GM18519 (cell line): ENCODE data around the gene MAP7.
"Not testable (repeated sequence)": the region's sequence is repeated elsewhere in the genome, so short reads cannot be mapped to it uniquely, and the experiment has no call there.

ENCODE experiments used
- ATAC-seq: cut with Tn5 transposase; IDR thresholded peaks from one replicate; pipeline ENCODE4 v1.9.1; 2021; ENCODE audit warnings: mild to moderate bottlenecking, moderate library complexity; ENCODE audit not compliant: unreplicated experiment, low FRiP score

MAP7 gene

DNA sequence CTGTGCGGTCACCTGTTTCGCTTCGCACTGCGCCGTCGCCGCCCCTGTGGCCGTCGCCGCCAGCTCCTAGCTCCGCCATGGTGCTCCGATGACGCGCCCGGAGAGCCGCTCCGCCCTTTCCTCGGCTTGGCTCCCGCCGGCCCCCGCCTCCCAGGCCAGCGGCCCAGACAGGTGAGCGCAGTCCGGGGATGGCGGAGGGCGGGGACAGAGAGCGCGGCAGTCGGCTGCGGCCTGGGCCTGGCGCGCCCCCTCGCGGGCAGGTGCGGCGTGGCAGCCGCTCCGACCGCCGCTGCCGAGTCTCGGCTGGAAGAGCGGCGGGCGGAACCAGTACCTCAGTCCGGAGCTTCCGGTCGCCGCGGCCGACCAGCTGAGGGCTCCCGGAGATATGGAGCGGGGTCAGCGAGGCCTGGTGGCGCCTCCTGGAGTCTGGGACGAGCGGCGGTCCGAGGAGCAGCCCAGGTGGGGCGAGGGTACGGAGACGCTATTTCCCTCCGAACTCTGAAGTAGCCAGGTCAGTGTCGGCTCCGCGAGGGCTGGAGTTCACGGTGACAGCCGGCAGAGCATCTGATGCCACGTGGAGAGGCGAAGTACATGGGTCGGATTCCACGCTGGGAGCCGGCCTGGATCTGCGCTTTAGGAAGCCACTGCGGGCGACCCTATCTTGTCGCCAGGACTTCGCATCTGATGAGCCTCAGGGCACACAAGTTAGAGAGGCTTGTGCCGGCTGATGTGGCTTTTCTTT lies at the start of gene MAP7:
Gene MAP7 (minus strand): TSS at position 93 of the 742 bp plus-strand sequence. CDS start 14 bp downstream, at position 79.
- ATAC-seq: peak; percentile 44

DNA sequence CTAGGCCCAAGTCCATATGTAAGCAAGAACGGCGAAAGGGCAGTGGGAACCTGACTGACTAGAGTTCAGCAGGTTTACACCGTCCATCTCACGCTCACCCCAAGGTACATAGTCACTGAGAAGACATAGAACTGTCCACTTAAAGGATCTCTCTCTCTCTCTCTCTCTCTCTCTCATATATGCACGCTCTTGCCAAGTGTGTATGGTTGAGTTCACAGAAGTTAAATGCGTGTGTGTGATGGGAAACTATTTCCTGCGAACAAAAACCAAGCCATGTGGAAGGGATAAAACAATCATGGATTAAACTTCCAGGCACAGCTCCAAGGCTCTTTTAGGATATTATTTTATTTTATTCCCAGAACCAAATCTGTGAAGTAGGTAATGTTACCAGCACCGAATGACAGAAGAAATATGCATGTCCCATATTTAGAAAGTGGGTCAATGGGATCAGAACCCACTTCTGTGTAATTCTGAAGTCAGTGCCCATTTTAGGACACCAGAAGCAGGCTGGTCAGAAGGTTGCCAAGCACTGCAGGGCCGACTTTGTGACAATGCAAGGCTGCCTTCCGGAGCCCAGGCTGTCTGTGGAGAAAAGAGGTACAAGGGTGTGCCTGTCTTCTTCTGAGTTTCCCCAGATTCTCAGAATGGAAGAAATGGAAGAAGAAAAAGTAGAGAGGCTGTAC lies 49.2 kb upstream of the MAP7 start:
- ATAC-seq: no peak

DNA sequence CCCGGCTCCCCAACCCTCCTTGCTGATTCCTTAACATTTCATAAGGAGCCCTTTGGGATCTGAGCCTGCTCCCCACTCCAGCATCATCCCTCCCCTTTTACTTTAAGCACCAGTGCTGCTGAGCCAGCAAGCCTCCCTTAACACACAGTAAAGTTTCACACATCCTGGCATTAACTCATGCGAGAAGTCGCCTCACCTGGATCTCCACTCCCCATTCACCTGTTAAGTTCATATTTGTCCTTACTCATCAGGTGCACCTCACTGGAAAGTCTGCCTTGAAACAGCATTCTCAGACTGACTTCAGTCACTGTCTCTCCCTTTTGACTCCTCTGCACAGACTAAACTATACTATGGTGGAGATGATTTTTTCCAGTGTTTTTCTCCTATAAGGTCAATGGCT lies 47.8 kb upstream of the MAP7 start:
- ATAC-seq: no peak

DNA sequence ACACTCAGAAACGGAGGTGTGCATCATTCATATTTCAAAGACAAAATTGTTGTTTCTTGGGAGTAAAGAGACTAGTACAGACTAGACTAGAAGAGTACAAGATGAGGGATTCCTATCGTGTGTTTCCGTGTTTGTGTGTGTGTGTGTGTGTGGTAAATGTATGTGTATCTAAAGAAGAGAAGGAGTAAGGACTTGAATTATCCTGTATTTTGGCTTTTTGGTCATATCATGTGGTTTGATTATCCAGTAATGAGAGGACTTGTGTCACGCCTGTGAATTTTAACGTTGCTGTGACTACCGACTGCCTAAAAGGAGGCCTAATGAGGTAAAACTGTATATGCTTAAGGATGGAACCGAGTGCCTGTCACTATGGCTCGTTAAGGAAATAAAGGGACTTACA lies 44.4 kb upstream of the MAP7 start:
- ATAC-seq: no peak

DNA sequence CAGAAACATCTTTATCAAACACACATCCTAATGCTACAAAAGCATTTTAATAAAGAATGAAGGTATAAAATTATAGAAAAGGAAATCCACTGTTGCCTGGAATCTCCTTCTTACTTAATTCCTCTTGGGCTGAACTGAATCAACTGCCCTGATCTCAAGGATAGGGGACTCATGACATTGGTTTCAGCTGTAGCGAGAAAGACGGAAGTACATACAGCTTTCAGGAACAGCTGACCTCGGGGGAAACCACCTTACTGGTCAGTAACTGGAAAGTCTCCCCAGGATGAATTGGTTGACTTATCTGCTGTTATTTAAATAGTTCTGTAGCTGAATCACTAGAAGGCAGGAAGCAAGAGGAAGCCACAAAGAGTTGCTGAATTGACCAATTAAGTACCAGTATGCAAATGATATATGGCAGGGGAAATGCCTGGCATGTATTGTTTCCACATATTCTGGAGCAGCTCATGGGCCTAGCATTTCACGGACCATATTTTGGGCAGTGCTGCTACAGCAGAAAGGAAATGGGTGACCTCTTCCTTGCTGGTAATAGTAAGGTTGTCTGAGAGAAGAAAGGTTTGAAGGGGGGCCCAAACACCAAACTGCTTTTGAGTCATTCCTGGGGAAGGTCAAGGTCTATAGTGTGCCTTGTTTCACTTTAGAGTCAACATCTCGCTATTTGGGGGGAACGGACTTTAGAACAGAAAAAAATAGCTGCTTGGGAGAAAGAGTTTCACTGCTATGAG lies 43.7 kb upstream of the MAP7 start:
- ATAC-seq: peak; percentile 93

DNA sequence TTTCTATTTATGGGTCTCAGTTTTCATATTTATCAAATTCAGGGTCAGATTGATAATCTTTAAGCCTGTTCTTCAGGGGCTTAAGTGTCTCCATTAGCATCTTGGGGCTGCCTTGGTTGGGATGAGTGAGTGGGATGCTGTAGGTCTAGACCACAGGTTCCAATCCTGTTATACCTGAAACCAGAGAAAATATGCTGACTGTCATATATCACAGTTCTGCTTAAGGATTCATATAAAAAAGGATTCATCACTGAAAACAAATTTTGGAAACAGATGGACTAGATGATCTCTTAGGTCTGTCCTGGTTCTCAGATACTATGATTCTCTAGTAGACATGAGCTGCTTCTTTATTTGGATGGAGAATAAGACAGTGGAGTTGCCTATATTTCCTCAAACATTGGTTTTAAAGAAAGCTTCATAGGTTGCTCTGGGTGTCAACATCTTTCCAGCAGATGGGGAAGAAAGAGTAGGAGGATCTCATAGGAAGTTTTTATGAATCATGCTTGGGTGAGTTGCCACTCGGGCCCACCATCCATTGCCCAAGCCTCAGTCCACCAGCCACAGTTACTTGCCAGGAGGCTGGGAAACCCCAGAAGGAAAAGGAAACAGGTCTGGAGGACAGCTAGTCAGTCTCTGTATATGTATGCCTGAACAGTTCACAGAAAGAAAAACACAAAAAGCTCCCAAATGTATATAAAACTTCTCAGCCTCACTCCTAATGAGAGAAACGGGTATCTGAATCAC lies 42.9 kb upstream of the MAP7 start:
- no peak for ATAC-seq

DNA sequence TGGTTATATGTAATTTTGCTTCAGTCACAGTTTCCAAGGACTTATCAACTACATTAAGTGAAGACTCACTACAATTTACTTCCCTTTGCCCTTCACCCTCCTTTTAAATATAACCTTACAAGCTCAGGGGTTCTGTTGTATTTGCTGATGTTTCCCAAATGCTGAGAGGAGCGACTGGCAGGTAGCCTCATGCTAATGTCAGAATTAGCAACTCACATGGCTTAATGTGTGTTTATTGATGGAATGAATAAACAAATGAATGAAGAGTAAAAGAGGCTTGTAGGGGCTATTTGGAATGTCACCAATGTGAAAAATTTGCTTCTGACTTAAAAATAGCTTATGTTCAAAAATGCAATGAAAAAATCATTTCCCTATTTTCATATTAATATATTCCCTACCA lies 41.4 kb upstream of the MAP7 start:
- no peak for ATAC-seq

DNA sequence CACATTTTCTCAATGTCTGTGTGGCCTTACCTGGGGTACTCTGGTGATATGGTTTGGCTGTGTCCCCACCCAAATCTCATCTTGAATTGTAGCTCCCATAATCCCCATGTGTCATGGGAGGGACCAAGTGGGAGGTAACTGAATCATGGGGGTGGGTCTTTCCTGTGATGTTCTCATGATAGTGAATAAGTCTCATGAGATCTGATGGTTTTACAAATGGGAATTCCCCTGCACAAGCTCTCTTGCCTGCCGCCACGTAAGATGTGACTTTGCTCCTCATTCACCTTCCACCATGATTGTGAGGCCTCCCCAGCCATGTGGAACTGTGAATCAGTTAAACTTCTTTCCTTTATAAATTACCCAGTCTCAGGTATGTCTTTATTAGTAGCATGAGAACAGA lies 40.6 kb upstream of the MAP7 start:
- not testable (repeated sequence) for ATAC-seq

DNA sequence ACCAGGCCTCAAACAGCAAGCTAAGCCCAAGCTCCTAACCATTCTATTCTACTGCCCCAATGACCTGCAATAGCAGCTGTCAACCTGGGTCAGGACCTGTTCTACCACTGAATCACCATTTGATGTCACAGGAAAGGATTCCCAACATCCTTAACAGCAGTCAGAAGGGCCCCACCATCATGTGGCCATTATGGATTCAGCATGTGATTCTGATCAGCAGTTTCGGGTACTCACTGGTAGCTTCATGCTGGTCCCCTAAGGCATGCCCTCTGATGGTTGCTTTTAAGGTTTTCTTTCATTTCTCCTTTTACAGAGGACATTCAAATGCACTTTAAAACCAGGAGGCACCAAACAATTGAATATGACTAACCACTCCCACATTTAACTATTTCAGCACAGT lies 37.3 kb upstream of the MAP7 start:
- ATAC-seq: no peak

DNA sequence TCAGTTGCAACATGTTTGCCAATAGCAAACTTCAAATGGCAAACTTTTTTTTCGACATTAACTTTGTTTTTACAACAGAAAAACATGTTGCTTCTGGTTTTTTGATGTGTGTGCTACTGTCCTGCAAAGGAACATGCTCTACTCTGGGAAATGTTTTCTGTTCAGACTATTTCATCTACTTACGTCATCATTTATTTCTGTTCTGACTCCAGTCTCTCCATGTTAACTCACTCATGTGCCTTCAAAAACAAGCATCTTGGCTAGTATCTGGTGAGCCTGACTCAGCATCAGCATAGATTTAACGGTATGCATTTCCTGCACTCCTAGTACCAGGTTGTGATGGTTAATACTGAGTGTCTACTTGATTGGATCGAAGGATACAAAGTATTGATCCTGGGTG lies 36.1 kb upstream of the MAP7 start:
- ATAC-seq: no peak

DNA sequence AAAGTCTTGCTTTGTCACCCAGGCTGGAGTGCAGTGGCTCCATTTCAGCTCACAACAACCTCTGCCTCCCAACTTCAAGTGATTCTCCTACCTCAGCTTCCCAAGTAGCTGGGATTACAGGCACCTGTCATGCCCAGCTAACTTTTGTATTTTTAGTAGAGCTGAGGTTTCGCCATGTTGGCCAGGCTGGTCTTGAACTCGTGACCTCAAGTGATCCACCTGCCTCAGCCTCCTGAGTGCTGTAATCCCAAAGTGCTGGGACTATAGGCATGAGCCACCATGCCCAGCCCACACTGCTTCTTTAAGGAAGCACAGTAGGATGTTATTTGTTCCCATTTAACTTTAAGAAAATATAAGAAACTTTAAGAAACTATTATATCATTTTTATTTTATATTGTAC lies 35.3 kb upstream of the MAP7 start:
- ATAC-seq: not testable (repeated sequence)

DNA sequence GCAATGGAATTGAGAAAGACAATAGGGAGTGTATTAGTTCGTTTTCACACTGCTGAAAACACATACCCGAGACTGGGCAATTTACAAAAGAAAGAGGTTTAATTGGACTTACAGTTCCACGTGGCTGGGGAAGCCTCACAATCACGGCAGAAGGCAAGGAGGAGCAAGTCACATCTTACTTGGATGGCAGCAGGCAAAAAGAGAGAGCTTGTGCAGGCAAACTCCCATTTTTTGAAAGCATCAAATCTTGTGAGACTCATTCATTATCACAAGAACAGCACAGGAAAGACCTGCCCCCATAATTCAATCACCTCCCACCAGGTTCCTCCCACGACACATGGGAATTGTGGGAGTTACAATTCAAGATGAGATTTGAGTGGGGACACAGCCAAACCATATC lies 34.1 kb upstream of the MAP7 start:
- ATAC-seq: not testable (repeated sequence)

DNA sequence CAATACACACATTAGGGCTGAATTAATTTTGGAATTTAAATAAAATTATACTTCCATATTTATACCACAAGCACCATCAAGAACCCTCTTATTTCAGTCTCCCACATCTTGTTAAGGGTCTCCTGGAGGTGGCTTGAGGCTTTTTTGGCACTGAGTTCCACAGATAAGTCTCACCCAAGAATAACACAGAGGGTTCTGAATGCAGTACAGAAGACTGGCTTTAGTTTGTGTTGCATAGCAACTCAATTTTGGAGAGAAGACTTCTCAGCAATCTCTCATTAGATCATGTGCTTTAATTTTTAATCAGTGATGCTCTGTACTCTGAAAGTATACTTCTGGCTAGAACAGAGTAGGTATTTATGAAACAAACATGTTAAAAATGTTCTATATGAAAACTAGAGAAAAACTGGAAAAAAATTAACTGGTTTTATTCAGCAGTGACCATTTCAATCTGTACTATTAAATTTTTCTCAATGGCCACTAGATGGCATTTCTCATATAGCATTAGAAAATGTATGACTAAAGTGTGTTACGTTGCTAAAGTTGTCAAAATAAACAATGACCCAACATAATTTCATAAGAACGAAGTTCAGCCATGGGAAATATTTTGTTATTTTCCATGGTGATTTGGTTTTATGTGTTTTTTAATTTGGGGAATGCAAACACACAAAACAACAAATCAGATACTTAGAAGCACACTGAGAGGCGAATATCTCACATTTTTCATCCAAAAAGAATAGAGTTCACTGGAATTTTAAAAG lies 32.7 kb upstream of the MAP7 start:
- ATAC-seq: no peak

DNA sequence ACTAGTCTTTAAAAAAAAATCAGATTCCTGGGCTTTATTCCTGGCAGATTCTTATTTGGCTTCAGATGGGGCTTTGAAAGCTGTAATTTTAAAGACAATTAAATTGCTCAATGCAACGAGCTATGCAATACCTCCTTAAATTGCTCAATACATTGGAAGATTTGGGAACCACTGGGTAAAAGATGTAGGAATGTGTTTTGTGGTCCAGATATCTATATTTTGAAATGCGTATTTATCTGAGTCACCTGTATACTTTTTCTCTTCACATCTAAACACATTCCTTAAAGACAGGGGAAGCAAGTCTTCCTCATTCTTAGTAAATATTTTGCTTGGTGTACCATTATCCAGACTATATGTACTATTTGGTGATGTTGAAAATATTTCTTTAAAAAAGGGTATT lies 29.6 kb upstream of the MAP7 start:
- no peak for ATAC-seq

DNA sequence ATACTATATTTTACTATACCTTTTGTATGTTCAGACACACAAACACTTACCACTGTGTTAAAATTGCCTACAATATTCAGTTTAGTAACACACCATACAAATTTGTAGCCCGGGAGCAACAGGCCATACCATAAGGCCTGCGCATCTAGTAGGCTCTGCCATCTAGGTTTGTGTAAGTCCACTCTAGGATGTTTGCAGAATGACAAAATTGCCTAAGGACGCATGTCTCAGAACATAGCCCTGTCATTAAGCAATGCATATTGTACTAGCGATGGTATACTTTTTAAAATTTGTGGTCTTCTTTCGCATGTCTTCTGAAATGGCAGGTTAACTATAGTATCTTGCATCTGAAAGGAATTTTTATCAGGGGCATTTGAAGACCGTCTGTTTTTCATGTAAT lies 26.6 kb upstream of the MAP7 start:
- ATAC-seq: no peak

DNA sequence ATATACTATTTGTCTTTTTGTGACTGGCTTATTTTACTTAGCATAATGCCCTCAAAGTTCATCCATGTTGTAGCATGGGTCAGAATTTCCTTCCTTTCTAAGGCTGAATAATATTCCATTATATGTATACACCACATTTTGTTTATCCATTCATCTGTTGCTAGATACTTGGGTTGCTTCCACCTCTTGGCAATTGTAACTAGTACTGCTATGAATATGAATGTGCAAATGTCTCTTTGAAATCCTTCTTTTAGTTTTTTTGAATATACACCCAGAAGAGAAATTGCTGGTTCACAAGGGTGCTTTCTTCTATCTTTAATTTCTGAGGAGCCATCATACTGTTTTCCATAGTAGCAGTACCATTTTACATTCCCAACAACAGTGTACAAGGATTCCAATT lies 21.3 kb upstream of the MAP7 start:
- ATAC-seq: no peak

DNA sequence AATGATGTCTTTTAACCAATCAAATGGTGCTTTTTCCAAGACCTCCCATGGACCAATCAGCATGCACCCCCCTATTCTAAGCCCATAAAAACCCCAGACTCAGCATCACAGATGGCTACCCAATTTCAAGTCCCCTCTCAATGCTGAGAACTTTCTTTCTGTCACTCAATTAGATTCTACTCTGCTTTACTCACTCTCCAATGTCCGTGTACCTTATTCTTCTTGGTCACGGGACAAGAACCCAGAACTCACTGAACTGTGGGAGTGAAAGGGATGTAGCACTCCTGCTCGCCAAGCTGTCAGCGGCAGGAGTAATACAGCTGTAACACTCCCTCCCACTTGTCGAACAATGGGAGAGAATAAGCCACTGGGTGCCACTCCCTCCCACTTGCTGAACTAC lies 20.8 kb upstream of the MAP7 start:
- ATAC-seq: no peak

DNA sequence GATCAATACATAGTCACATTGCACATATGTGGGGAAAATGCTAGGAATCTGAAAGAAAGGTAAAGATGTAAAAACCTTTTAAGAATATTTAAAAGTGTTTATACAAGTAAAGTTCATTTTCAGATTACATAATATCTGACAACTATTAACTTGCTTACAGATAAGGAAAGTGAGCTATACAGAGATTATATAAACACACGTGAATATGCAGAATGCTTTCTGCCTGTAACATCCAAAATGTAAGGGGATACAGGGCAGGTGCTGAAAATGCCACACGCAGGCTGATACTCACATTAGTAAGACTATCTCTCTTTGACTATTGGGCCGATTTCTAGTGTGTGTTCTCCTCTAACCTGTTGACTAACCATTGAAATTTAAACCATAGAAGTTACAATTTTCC lies 17.9 kb upstream of the MAP7 start:
- no peak for ATAC-seq

DNA sequence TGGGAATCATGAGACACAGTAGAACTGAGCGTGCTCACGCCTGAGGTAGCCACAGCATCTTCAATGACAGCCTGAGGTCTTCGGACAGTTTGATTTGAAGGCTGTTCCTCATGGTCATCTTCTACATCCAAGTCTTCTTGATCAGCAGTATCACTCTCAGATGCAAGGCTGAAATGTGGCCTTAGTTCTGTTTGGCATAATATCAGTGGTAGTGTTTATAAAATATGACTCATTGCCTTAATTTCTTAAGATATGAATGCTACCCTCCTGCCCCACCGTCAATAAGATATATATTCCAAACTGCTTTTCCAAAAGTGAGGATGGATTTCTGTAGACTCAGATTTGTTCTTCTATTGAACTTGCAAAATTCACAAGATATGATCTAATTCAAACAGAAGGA lies 17.5 kb upstream of the MAP7 start:
- no peak for ATAC-seq

DNA sequence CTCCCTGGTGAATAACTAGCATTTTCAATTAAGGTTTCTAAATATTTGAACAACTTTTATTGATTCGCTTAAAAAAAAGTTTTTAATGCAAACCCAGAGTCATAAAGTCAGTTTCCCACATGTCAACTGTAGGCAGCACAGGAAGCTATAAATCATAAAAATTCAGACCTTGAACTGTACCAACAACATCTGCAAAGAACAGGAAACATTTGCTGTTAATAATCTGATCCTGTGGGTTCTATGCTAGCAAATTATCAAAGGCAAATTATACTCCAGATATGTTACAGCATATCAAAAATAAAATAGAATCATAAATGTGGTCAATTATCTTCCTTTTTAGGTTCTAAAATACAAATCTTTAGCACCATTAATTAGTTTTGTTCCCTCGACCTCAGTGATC lies 16.6 kb upstream of the MAP7 start:
- ATAC-seq: no peak
